Neural progenitor cell (in vitro differentiated cells): ENCODE data around the gene PAX7. TPM values are rescaled to one million over a fixed set of nuclear protein-coding genes. Genes with fewer than 3 reads are reported as not detected.
"Not testable (repeated sequence)": the region's sequence is repeated elsewhere in the genome, so short reads cannot be mapped to it uniquely, and the experiment has no call there.

Source experiments
- DNase-seq: peaks from one replicate; pipeline ENCODE4 v3.0.0-alpha.2; 2016; ENCODE audit warnings: low spot score
- H2AFZ ChIP-seq: fragments of 200-600 bp; sonication (generic); replicated peaks from 2 replicates; pipeline ENCODE4 v1.6.1; 2016; ENCODE audit warnings: antibody characterized with exemption
- H3F3A ChIP-seq: fragments of 200-600 bp; sonication (generic); 2 replicates; pipeline ENCODE4 v1.6.1; 2016; ENCODE audit warnings: antibody characterized with exemption, low read depth
- H3K27ac ChIP-seq: fragments of 200-600 bp; sonication (generic); 2 replicates; pipeline ENCODE4 v1.5.1; 2016; ENCODE audit warnings: mild to moderate bottlenecking
- H3K27me3 ChIP-seq: fragments of 200-600 bp; sonication (generic); 2 replicates; pipeline ENCODE4 v1.6.1; 2016; ENCODE audit warnings: mild to moderate bottlenecking, moderate library complexity
- H3K36me3 ChIP-seq: fragments of 200-600 bp; sonication (generic); 2 replicates; pipeline ENCODE4 v1.5.1; 2016
- H3K4me1 ChIP-seq: fragments of 200-600 bp; sonication (generic); 2 replicates; pipeline ENCODE4 v1.6.1; 2016; ENCODE audit warnings: mixed run types
- H3K4me2 ChIP-seq: fragments of 200-600 bp; sonication (generic); 2 replicates; pipeline ENCODE4 v1.6.1; 2016
- H3K4me3 ChIP-seq: fragments of 200-600 bp; sonication (generic); 2 replicates; pipeline ENCODE4 v1.5.1; 2016
- H3K79me2 ChIP-seq: fragments of 200-600 bp; sonication (generic); 2 replicates; pipeline ENCODE4 v1.6.1; 2016; ENCODE audit warnings: low read depth
- H3K9ac ChIP-seq: fragments of 200-600 bp; sonication (generic); 2 replicates; pipeline ENCODE4 v1.6.1; 2016
- H3K9me3 ChIP-seq: fragments of 200-600 bp; sonication (generic); 2 replicates; pipeline ENCODE4 v1.5.1; 2016; ENCODE audit warnings: low read depth
- H4K20me1 ChIP-seq: fragments of 200-600 bp; sonication (generic); 2 replicates; pipeline ENCODE4 v1.6.1; 2016; ENCODE audit warnings: low read depth
- H3K27ac Mint-ChIP-seq: 3 replicates; pipeline ENCODE4 v1.8.0; 2021; ENCODE audit warnings: mixed read lengths
- H3K27me3 Mint-ChIP-seq: 2 replicates; pipeline ENCODE4 v1.8.0; 2022; ENCODE audit warnings: low read depth, mild to moderate bottlenecking, inconsistent platforms, moderate library complexity, mixed read lengths; ENCODE audit not compliant: insufficient read depth
- H3K36me3 Mint-ChIP-seq: 3 replicates; pipeline ENCODE4 v1.8.0; 2021; ENCODE audit warnings: mixed read lengths
- H3K4me1 Mint-ChIP-seq: 3 replicates; pipeline ENCODE4 v1.8.0; 2021; ENCODE audit warnings: mixed read lengths
- H3K4me3 Mint-ChIP-seq: 3 replicates; pipeline ENCODE4 v1.8.0; 2021; ENCODE audit warnings: mild to moderate bottlenecking, moderate library complexity, mixed read lengths
- H3K9me3 Mint-ChIP-seq: 3 replicates; pipeline ENCODE4 v1.8.0; 2020; ENCODE audit warnings: mixed read lengths
- EZH2 ChIP-seq: fragments of 200-600 bp; sonication (generic); IDR thresholded peaks from 2 replicates; pipeline ENCODE4 v1.6.1; 2017; ENCODE audit warnings: antibody characterized with exemption, mild to moderate bottlenecking, moderate library complexity
- EZH2phosphoT487 ChIP-seq: fragments of 200-600 bp; sonication (generic); IDR thresholded peaks from 2 replicates; pipeline ENCODE4 v1.6.1; 2017; ENCODE audit warnings: antibody characterized with exemption
- total RNA-seq: library from RNA; depleted of rRNA; stranded (reverse); fragments of >200 nt; gene quantifications from 2 replicates; pipeline ENCODE4 v1.2.3, GENCODE V29; 2015; ENCODE audit warnings: low replicate concordance
- TF ChIP-seq, protein P1 (sequence below): fragments of 200-600 bp; sonication (generic); IDR thresholded peaks from 2 replicates; pipeline ENCODE4 v1.5.1; 2017; ENCODE audit warnings: antibody characterized with exemption, mild to moderate bottlenecking

Gene PAX7
- total RNA-seq, 1 donor from 2014 or later: 0.06 TPM

DNA sequence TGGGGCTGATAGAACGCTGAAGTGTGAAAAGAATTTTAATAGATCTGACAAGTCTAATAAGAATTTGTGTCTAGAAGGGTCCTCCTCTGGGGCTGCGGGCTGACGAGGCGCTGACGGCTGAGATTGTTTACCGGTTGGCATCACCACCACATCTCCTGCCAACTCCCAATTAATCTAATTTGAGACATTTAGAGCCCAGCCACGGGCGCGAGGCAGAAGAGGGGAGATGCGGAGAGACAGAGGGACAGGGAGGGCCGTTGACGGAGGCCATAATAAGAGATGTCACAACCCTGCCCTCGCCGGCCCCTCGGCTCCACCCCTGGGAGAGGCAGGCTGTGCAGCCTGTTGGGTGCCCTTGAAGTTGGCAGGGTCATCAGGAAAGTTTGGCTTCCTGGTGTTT, 109.3 kb downstream of the PAX7 start:
- Mint-ChIP-seq H3K27ac (peak overlapping the region; percentile 76), H3K4me1 (peaks cover 38% of the 10 kb centered on the region), H3K36me3 (no peaks in the 10 kb centered on the region), H3K4me3 (no peak overlapping the region), H3K27me3 (peaks cover 7% of the 10 kb centered on the region), H3K9me3 (no peaks in the 10 kb centered on the region)
- H3K79me2 ChIP-seq: no peaks in the 10 kb centered on the region
- no peak overlapping the region for H3K9ac ChIP-seq
- H3K9me3 ChIP-seq: no peaks in the 10 kb centered on the region
- H3K27ac ChIP-seq: no peak overlapping the region
- H3F3A ChIP-seq: peaks cover 14% of the 10 kb centered on the region
- H3K4me3 ChIP-seq: no peak overlapping the region
- TF ChIP-seq EZH2 (no peak), EZH2phosphoT487 (no peak)
- TF ChIP-seq, protein P1, sequence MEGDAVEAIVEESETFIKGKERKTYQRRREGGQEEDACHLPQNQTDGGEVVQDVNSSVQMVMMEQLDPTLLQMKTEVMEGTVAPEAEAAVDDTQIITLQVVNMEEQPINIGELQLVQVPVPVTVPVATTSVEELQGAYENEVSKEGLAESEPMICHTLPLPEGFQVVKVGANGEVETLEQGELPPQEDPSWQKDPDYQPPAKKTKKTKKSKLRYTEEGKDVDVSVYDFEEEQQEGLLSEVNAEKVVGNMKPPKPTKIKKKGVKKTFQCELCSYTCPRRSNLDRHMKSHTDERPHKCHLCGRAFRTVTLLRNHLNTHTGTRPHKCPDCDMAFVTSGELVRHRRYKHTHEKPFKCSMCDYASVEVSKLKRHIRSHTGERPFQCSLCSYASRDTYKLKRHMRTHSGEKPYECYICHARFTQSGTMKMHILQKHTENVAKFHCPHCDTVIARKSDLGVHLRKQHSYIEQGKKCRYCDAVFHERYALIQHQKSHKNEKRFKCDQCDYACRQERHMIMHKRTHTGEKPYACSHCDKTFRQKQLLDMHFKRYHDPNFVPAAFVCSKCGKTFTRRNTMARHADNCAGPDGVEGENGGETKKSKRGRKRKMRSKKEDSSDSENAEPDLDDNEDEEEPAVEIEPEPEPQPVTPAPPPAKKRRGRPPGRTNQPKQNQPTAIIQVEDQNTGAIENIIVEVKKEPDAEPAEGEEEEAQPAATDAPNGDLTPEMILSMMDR: no peak
- no peak for DNase-seq
- no peaks in the 10 kb centered on the region for H3K36me3 ChIP-seq
- no peak overlapping the region for H3K4me2 ChIP-seq
- no peaks in the 10 kb centered on the region for H4K20me1 ChIP-seq
- H3K4me1 ChIP-seq: peaks cover 13% of the 10 kb centered on the region
- no peak overlapping the region for H2AFZ ChIP-seq
- H3K27me3 ChIP-seq: peaks cover 27% of the 10 kb centered on the region

DNA sequence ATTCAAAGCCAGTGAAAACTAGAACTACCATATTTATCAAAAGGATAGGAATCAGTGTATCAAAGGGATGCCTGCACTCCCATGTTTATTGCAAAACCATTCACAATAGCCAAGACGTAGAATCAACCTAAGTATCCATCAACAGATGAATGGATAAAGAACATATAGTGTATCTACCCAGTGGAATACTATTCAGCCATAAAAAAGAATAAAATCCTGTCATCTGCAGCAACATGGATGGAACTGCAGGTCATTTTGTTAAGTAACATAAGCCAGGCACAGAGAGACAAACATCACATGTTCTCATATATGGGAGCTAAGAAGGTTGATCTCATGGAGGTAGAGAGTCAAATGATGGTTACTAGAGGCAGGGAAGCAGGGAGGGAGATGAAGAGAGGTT, 110.0 kb downstream of the PAX7 start:
- no peak overlapping the region for H3K4me2 ChIP-seq
- H3K4me3 ChIP-seq: no peak overlapping the region
- no peaks in the 10 kb centered on the region for H3K36me3 ChIP-seq
- no peak overlapping the region for H3K9ac ChIP-seq
- no peaks in the 10 kb centered on the region for H4K20me1 ChIP-seq
- H3K4me1 ChIP-seq: peaks cover 11% of the 10 kb centered on the region
- TF ChIP-seq, protein P1: no peak
- TF ChIP-seq EZH2phosphoT487: no peak
- H2AFZ ChIP-seq: no peak overlapping the region
- no peak overlapping the region for H3K27ac ChIP-seq
- no peak for DNase-seq
- H3K9me3 ChIP-seq: no peaks in the 10 kb centered on the region
- no peaks in the 10 kb centered on the region for H3K9me3 Mint-ChIP-seq
- no peaks in the 10 kb centered on the region for H3K36me3 Mint-ChIP-seq
- no peak overlapping the region for H3K27ac Mint-ChIP-seq
- H3K27me3 Mint-ChIP-seq: peaks cover 7% of the 10 kb centered on the region
- no peaks in the 10 kb centered on the region for H3K79me2 ChIP-seq
- peaks cover 14% of the 10 kb centered on the region for H3F3A ChIP-seq
- H3K4me1 Mint-ChIP-seq: peaks cover 35% of the 10 kb centered on the region
- no peak overlapping the region for H3K4me3 Mint-ChIP-seq
- peaks cover 27% of the 10 kb centered on the region for H3K27me3 ChIP-seq

DNA sequence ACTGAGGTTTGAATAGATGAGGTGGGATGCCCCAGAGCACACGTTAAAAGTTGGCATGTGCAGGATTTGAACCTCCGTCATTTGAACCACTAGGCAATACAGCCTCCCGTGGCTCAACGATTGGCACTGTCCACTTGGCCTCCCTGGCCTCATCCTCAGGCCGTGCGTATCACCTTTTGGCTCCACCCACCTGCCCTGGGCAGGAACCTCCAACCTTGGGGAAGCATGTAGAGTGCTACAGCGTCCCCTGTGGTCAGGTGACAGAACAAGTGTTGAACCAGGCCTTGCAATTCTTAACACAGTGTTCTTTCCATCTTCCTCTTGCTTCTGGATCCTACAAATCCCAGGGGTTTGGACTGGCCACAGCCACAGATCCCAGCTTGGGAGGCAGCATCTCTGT, 112.6 kb downstream of the PAX7 start:
- H3K4me1 Mint-ChIP-seq: peaks cover 15% of the 10 kb centered on the region
- peak; percentile 45 for DNase-seq
- Histone ChIP-seq H3K4me2 (no peak overlapping the region), H3K9ac (no peak overlapping the region), H3K4me1 (peaks cover 9% of the 10 kb centered on the region), H3K27me3 (peaks cover 47% of the 10 kb centered on the region), H4K20me1 (no peaks in the 10 kb centered on the region), H3K4me3 (no peak overlapping the region), H3K36me3 (no peaks in the 10 kb centered on the region), H3K27ac (no peak overlapping the region), H3K9me3 (no peaks in the 10 kb centered on the region), H2AFZ (no peak overlapping the region), H3K79me2 (no peaks in the 10 kb centered on the region), H3F3A (no peaks in the 10 kb centered on the region)
- peaks cover 12% of the 10 kb centered on the region for H3K27me3 Mint-ChIP-seq
- TF ChIP-seq EZH2: no peak
- TF ChIP-seq, protein P1: peak; percentile 45
- no peak overlapping the region for H3K4me3 Mint-ChIP-seq
- H3K27ac Mint-ChIP-seq: no peak overlapping the region
- no peaks in the 10 kb centered on the region for H3K36me3 Mint-ChIP-seq
- no peaks in the 10 kb centered on the region for H3K9me3 Mint-ChIP-seq

DNA sequence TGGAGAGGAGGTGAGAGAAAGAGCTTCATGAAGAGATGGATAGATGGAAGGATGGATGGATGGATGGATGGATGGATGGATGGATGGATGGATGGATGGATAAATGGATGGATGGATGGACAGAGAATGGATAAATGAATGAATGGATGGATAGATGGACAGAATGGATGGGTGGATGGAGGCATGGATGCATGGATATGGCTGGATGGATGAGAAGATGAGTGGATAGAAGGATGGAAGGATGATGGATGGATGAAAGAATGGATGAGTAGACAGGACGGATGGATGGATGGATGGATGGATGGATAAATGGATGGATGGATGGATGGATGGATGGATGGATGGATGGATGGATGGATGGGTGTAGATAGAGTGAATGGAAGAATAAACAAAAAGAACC, 113.7 kb downstream of the PAX7 start:
- not testable (repeated sequence) for DNase-seq, H3K9me3 Mint-ChIP-seq

More for the DNA sequence above, 113.7 kb downstream of the PAX7 start:
- not testable (repeated sequence) for H2AFZ ChIP-seq, H3K9ac ChIP-seq, H3K4me3 Mint-ChIP-seq, H3K4me3 ChIP-seq, H3K27ac ChIP-seq, H3K27ac Mint-ChIP-seq, H3K4me2 ChIP-seq, H3K36me3 ChIP-seq, H3K9me3 ChIP-seq, H4K20me1 ChIP-seq, H3K36me3 Mint-ChIP-seq, H3F3A ChIP-seq, H3K79me2 ChIP-seq
- peaks cover 11% of the 10 kb centered on the region for H3K4me1 Mint-ChIP-seq
- peaks cover 13% of the 10 kb centered on the region for H3K4me1 ChIP-seq
- H3K27me3 ChIP-seq: peaks cover 57% of the 10 kb centered on the region
- peaks cover 12% of the 10 kb centered on the region for H3K27me3 Mint-ChIP-seq
